ENCODE data around the gene SLC26A6. TPM values are rescaled to one million over a fixed set of nuclear protein-coding genes. Genes with fewer than 3 reads are reported as not detected.

The SLC26A6 gene
- total RNA-seq, 1 donor from 2014 or later: 9.7 TPM

- peak; percentile 44 to 69 for DNase-seq (ENCODE audit: low read depth in 2 of 2)
Measured at GRCh38 chr3:48661501-48662144, 26.4 kb upstream of the SLC26A6 start.

GRCh38 chr3:48660800-48661400, 25.6 kb upstream of the SLC26A6 start:
- no peak for DNase-seq (ENCODE audit: low read depth in 2 of 2)

- DNase-seq (ENCODE audit: low read depth in 2 of 2): peak in 1 of 2 donors; percentile 17
Measured at GRCh38 chr3:48656841-48657281, 21.6 kb upstream of the SLC26A6 start.

GRCh38 chr3:48656061-48656840, 21.0 kb upstream of the SLC26A6 start:
- peak; percentile 71 to 83 for DNase-seq (ENCODE audit: low read depth in 2 of 2)

GRCh38 chr3:48655606-48656005, 20.3 kb upstream of the SLC26A6 start:
- no peak for DNase-seq (ENCODE audit: low read depth in 2 of 2)

- no peak for DNase-seq (ENCODE audit: low read depth in 2 of 2)
Measured at GRCh38 chr3:48655063-48655462, 19.8 kb upstream of the SLC26A6 start.

GRCh38 chr3:48652923-48653715, 17.9 kb upstream of the SLC26A6 start:
- no peak for DNase-seq (ENCODE audit: low read depth in 2 of 2)

GRCh38 chr3:48651771-48652170, 16.5 kb upstream of the SLC26A6 start:
- no peak for DNase-seq (ENCODE audit: low read depth in 2 of 2)

- DNase-seq (ENCODE audit: low read depth in 2 of 2): no peak
Measured at GRCh38 chr3:48650723-48651122, 15.5 kb upstream of the SLC26A6 start.

GRCh38 chr3:48648188-48648850, 13.1 kb upstream of the SLC26A6 start:
- no peak for DNase-seq (ENCODE audit: low read depth in 2 of 2)

GRCh38 chr3:48647714-48648113, 12.5 kb upstream of the SLC26A6 start:
- no peak for DNase-seq (ENCODE audit: low read depth in 2 of 2)

- DNase-seq (ENCODE audit: low read depth in 2 of 2): no peak
Measured at GRCh38 chr3:48644898-48645760, 9.9 kb upstream of the SLC26A6 start.

- no peak for DNase-seq (ENCODE audit: low read depth in 2 of 2)
Measured at GRCh38 chr3:48642605-48643004, 7.3 kb upstream of the SLC26A6 start.

- DNase-seq (ENCODE audit: low read depth in 2 of 2): no peak
Measured at GRCh38 chr3:48641396-48641795, 6.1 kb upstream of the SLC26A6 start.

- DNase-seq (ENCODE audit: low read depth in 2 of 2): no peak
Measured at GRCh38 chr3:48639944-48640606, 4.8 kb upstream of the SLC26A6 start.

GRCh38 chr3:48637305-48637704, 2.0 kb upstream of the SLC26A6 start:
- no peak for DNase-seq (ENCODE audit: low read depth in 2 of 2)

- peak in 1 of 2 donors; percentile 34 for DNase-seq (ENCODE audit: low read depth in 2 of 2)
Measured at GRCh38 chr3:48636149-48636655, 941 bp upstream of the SLC26A6 start.

GRCh38 chr3:48634661-48635221, 520 bp downstream of the SLC26A6 start:
- peak; percentile 51 to 62 for DNase-seq (ENCODE audit: low read depth in 2 of 2)

GRCh38 chr3:48633743-48634142, 1.5 kb downstream of the SLC26A6 start:
- DNase-seq (ENCODE audit: low read depth in 2 of 2): no peak

Data from lung microvascular endothelial cell (primary cell).